A673 (cell line): ENCODE measurements around the gene KPNA6.

Source experiments
- CTCF ChIP-seq: fragments of 300-800, 200-600 bp; sonication (generic); conservative IDR thresholded peaks from 2 replicates; pipeline ENCODE4 v1.5.1; 2017; ENCODE audit warnings: low read depth, mild to moderate bottlenecking, antibody characterized with exemption, low read length, moderate library complexity, mixed read lengths
- EZH2 ChIP-seq: fragments of 200-600 bp; sonication (generic); IDR thresholded peaks from 2 replicates; pipeline ENCODE4 v1.6.1; 2017; ENCODE audit warnings: borderline replicate concordance, low read depth, mild to moderate bottlenecking, mixed read lengths, antibody characterized with exemption, low read length; ENCODE audit not compliant: poor library complexity, severe bottlenecking

GRCh38 chr1:32082022-32082421, 25.8 kb upstream of the KPNA6 start:
- TF ChIP-seq CTCF, result no peak
- TF ChIP-seq EZH2, result no peak
